K562 treated with DMSO at 1 percent for 48 hours (cell line): Measurements from ENCODE around the gene AJUBA. TPM values are rescaled to one million over a fixed set of nuclear protein-coding genes. Genes with fewer than 3 reads are reported as not detected.

Experiments used
- total RNA-seq: library from RNA; unstranded; fragments of 300-600 nt; gene quantifications from 2 replicates; pipeline ENCODE4 v1.2.3, GENCODE V29; 2022; ENCODE audit warnings: low replicate concordance; ENCODE audit errors: extremely low read depth

AJUBA gene
- total RNA-seq: not detected in 2 replicates

DNA sequence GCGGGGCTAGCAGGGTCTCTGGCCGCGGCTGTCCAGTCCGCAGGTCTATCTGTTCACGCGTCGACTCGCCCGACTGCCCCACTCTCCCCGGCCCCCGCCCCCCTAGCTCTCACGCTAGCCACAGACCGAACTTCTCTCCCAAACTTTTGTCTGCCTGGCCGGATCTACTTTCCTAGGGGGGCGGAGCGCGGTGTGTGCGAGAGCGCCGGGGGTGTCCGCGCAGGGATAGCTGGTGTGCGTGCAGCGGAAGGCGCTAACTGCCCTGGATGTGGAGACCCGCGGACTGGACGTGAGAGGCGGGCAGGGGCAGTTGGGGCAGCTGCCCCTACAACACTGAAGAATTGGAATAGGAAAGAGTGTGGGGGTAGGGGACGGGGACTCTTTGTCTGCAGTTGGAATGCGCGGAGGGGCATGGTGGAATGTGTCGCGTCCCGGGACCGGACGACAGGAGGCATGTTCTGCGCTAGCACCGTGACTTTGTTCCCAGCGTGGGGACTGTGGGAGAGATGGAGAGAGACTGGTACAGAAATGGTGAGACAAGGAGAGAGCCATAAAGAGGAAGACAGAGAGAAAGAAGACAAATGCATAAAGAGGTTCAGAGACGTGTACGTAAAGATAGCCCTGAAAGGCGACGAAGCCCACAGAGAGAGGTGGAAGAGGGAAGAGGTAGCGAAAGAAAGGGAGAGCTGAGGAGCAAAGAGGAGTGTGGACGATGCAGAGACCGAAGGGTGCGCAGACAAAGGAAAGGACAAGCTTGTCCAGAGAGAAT lies at the start of gene AJUBA:
TSS of gene AJUBA (minus strand) at position 75 of the 769 bp plus-strand sequence. CDS start 285 bp downstream, outside the sequence.

GRCh38 chr14:23009939-23010726 lies 27.8 kb upstream of the AJUBA start, which contains the start of gene C14orf93:
TSS of gene C14orf93 (minus strand) at chr14:23010143. CDS start at chr14:22999023, 11,120 bp downstream.

DNA sequence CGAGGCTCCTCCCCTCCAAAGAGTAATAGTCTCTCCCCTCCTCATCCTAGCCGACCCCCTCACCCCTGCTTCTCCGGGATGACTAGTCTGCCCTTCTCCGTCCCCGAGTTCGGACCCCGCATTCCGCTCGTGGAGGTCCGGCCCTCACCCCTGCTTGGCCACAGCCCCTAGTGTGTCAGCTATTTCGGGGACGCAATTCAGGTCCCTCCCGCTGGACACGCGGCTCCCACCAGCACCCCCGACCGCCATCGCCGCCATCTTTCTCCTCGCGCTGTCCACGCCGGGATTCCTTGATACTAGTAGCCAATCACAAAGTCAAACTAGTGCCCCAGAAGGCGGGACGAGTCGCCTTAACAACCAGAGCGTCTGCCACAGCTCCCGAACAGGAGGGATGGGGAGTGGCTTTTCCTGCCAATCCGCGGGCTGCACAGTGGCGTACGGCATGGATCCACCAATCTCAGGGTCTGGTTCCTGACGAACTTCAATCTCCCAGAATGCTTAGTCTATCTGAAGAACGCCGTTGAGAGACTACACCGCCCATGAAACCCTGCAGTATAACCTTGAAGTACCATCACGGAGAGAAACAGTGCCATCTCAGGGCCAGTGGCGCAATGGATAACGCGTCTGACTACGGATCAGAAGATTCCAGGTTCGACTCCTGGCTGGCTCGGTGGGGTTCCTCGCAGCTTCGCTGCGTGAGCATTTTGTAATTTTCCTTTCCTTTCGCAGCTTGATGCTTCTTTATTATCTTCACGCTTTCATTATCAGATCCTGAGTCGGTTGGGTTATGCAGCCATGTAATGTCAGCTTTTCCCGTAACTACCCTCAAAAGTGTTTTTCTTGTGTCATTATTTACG lies 53.0 kb downstream of the AJUBA start, which contains the start of gene PRMT5:
TSS of gene PRMT5 (minus strand) at position 273 of the 857 bp plus-strand sequence. CDS start at position 258, 15 bp downstream.

Other genes starting within 250 kb of the AJUBA start
- not detected in 2 replicates for gene OXA1L, start 215.9 kb downstream of the AJUBA start, total RNA-seq
- gene SLC7A7, start 167.1 kb downstream of the AJUBA start, total RNA-seq: not detected in 2 replicates
- gene MRPL52, start 152.7 kb downstream of the AJUBA start, total RNA-seq: not detected in 2 replicates
- not detected in 2 replicates for gene MMP14, start 146.0 kb downstream of the AJUBA start, total RNA-seq
- not detected in 2 replicates for gene LRP10, start 110.8 kb downstream of the AJUBA start, total RNA-seq
- gene REM2, start 99.3 kb downstream of the AJUBA start, total RNA-seq: not detected in 2 replicates
- gene RBM23, start 63.4 kb downstream of the AJUBA start, total RNA-seq: not detected in 2 replicates
- gene PRMT5, start 53.2 kb downstream of the AJUBA start, total RNA-seq: not detected in 2 replicates
- not detected in 2 replicates for gene HAUS4, start 25.5 kb downstream of the AJUBA start, total RNA-seq
- not detected in 2 replicates for gene C14orf93, start 27.6 kb upstream of the AJUBA start, total RNA-seq
- gene PSMB5, start 52.3 kb upstream of the AJUBA start, total RNA-seq: not detected in 2 replicates
- gene PSMB11, start 59.7 kb upstream of the AJUBA start, total RNA-seq: not detected in 2 replicates
- not detected in 2 replicates for gene CDH24, start 75.0 kb upstream of the AJUBA start, total RNA-seq
- not detected in 2 replicates for gene ACIN1, start 112.6 kb upstream of the AJUBA start, total RNA-seq
- gene C14orf119, start 113.0 kb upstream of the AJUBA start, total RNA-seq: not detected in 2 replicates
- gene CIROP, start 122.4 kb upstream of the AJUBA start, total RNA-seq: not detected in 2 replicates
- not detected in 2 replicates for gene CEBPE, start 136.7 kb upstream of the AJUBA start, total RNA-seq
- gene SLC7A8, start 201.1 kb upstream of the AJUBA start, total RNA-seq: not detected in 2 replicates